Tibial nerve (tissue), 4 donors: ENCODE results near the gene AQP1. TPM values are rescaled to one million over a fixed set of nuclear protein-coding genes. Genes with fewer than 3 reads are reported as not detected.

Experiments
- DNase-seq, 2 donors: peaks; one replicate each; pipeline ENCODE4 v3.0.0-alpha.2; 2019; ENCODE audit warnings: low spot score in 2 of 2
- H3K27ac ChIP-seq, 4 donors: fragments of 200-600 bp; sonication (generic) in 3 of 4; one replicate each; pipeline ENCODE4 v1.5.1; 2017 to 2019; ENCODE audit warnings: mild to moderate bottlenecking in 1 of 4
- H3K27me3 ChIP-seq, 2 donors: fragments of 200-600 bp; sonication (generic) in 1 of 2; one replicate each; pipeline versions ENCODE4 v1.5.1 to v1.6.0; 2017 to 2019
- H3K36me3 ChIP-seq, 3 donors: fragments of 200-600 bp; sonication (generic); one replicate each; pipeline ENCODE4 v1.5.1; 2018 to 2019
- H3K4me1 ChIP-seq, 4 donors: fragments of 200-600 bp; sonication (generic) in 3 of 4; one replicate each; pipeline ENCODE4 v1.5.1; 2017 to 2019
- H3K4me3 ChIP-seq, 4 donors: fragments of 200-600 bp; sonication (generic) in 3 of 4; one replicate each; pipeline ENCODE4 v1.5.1; 2017 to 2019; ENCODE audit warnings: mild to moderate bottlenecking in 1 of 4, moderate library complexity in 1 of 4
- H3K9me3 ChIP-seq, 4 donors: fragments of 200-600 bp; sonication (generic) in 3 of 4; one replicate each; pipeline ENCODE4 v1.5.1; 2017 to 2019
- CTCF ChIP-seq, 5 experiments: fragments of 200-600 bp in 3 of 5; fragments of 450-650 bp in 2 of 5; sonication (generic) in 3 of 5; IDR thresholded peaks; one replicate each; pipeline ENCODE4 v1.5.1; 2016 to 2019; ENCODE audit warnings: antibody characterized with exemption in 5 of 5, mild to moderate bottlenecking in 3 of 5, moderate library complexity in 2 of 5
- EP300 ChIP-seq, 2 donors: sonication (generic); formaldehyde crosslinking; IDR thresholded peaks; one replicate each; pipeline ENCODE4 v1.6.1; 2017; ENCODE audit warnings: antibody characterized with exemption in 2 of 2, mild to moderate bottlenecking in 1 of 2
- POLR2A ChIP-seq, 2 donors: fragments of 450-650 bp; IDR thresholded peaks; one replicate each; pipeline ENCODE4 v1.6.1; 2017; ENCODE audit warnings: antibody characterized with exemption in 2 of 2, mild to moderate bottlenecking in 2 of 2, moderate library complexity in 2 of 2
- WGBS, 2 donors: methylation state at CpG; one replicate each; pipeline ENCODE4 v1.1.5; 2018; 5-methylcytosine and 5-hydroxymethylcytosine counted together
- total RNA-seq, 4 donors: library from RNA; depleted of rRNA; stranded (reverse); fragments of >200 nt; gene quantifications; one replicate each; pipeline ENCODE4 v1.1.0, GENCODE V29; 2016

AQP1 gene
- total RNA-seq, 4 donors from 2014 or later: 352 to 818 (median 624) TPM

- H3K27me3 ChIP-seq: peaks cover 0 to 9% of the 10 kb centered on the region in 2 donors
- peaks cover 0 to 12% (median 0%) of the 10 kb centered on the region in 4 donors for H3K4me1 ChIP-seq
- WGBS, 2 donors: 78 to 81% methylated on average over 3 of the region's 3 CpGs
- no peak overlapping the region for H3K27ac ChIP-seq
- TF ChIP-seq CTCF (IDR thresholded peaks at IDR 0.05) (no peak), EP300 (IDR thresholded peaks at IDR 0.05) (no peak), POLR2A (IDR thresholded peaks at IDR 0.05) (no peak)
- H3K9me3 ChIP-seq: no peaks in the 10 kb centered on the region
- no peak for DNase-seq
- no peaks in the 10 kb centered on the region for H3K36me3 ChIP-seq
- no peak overlapping the region for H3K4me3 ChIP-seq
Observed at GRCh38 chr7:30973292-30973691, 61.6 kb downstream of the AQP1 start.

GRCh38 chr7:30973791-30974604 is 62.3 kb downstream of the AQP1 start:
- H3K9me3 ChIP-seq: no peaks in the 10 kb centered on the region
- H3K36me3 ChIP-seq: no peaks in the 10 kb centered on the region
- H3K4me3 ChIP-seq: no peak overlapping the region
- DNase-seq: no peak
- H3K27ac ChIP-seq: no peak overlapping the region
- WGBS, 2 donors: 92 to 93% methylated on average over 15 to 18 of the region's 18 CpGs
- no peak for TF ChIP-seq CTCF (IDR thresholded peaks at IDR 0.05)
- TF ChIP-seq EP300 (IDR thresholded peaks at IDR 0.05): no peak
- no peak for TF ChIP-seq POLR2A (IDR thresholded peaks at IDR 0.05)
- peaks cover 0 to 12% (median 0%) of the 10 kb centered on the region in 4 donors for H3K4me1 ChIP-seq
- H3K27me3 ChIP-seq: peaks cover 0 to 9% of the 10 kb centered on the region in 2 donors

GRCh38 chr7:30974605-30975255 is 63.1 kb downstream of the AQP1 start:
- Histone ChIP-seq H3K27me3 (peaks cover 0 to 9% of the 10 kb centered on the region in 2 donors), H3K4me3 (no peak overlapping the region), H3K27ac (no peak overlapping the region), H3K36me3 (no peaks in the 10 kb centered on the region), H3K9me3 (no peaks in the 10 kb centered on the region), H3K4me1 (peaks cover 0 to 12% (median 0%) of the 10 kb centered on the region in 4 donors)
- peak in 1 of 2 donors; percentile 28 for DNase-seq
- WGBS, 2 donors: 24 to 28% methylated on average over 7 of the region's 7 CpGs
- TF ChIP-seq POLR2A (IDR thresholded peaks at IDR 0.05) (no peak), EP300 (IDR thresholded peaks at IDR 0.05) (no peak), CTCF (IDR thresholded peaks at IDR 0.05) (peak; percentile 37 to 59 (median 39))

Other genes starting within 250 kb of the AQP1 start
- gene CRHR2, start 229.4 kb upstream of the AQP1 start, total RNA-seq: under 1 TPM in 2 of 4 donors, not detected in 2; 0.21 to 0.44 TPM
- 100 to 1,000 TPM in 2 of 4 donors, 10 to 100 TPM in 2; 21.3 to 142 (median 100) TPM for gene INMT, start 159.7 kb upstream of the AQP1 start, total RNA-seq
- 10 to 100 TPM; 17.1 to 21.6 (median 19.9) TPM for gene MINDY4, start 140.4 kb upstream of the AQP1 start, total RNA-seq
- not detected for gene GHRHR, start 52.1 kb downstream of the AQP1 start, total RNA-seq
- 1 to 10 TPM in 2 of 4 donors, under 1 TPM in 2; under 0.01 to 2.7 (median 1.0) TPM for gene ADCYAP1R1, start 140.5 kb downstream of the AQP1 start, total RNA-seq